HEK293T (cell line): Measurements from ENCODE around the gene SIM1.

Source experiments
- CTCF ChIA-PET: fragments of 350-600 bp; formaldehyde crosslinking; extraction: SDS; loops from one replicate; lab custom pipeline; 2021; ENCODE audit warnings: antibody characterized with exemption, inconsistent platforms; lab: Yijun Ruan, JAX
- POLR2A ChIA-PET: fragments of 350-600 bp; formaldehyde crosslinking; extraction: SDS; loops from one replicate; lab custom pipeline; 2020; ENCODE audit warnings: antibody characterized with exemption, inconsistent platforms; lab: Yijun Ruan, JAX
- DNase-seq: peaks from one replicate; pipeline ENCODE4 v3.0.0; 2012; ENCODE audit warnings: mixed read lengths; ENCODE audit errors: extremely low spot score
- ARNT ChIP-seq: fragments of 450-650 bp; IDR thresholded peaks from 2 replicates; pipeline ENCODE4 v1.6.1; 2017; ENCODE audit warnings: mild to moderate bottlenecking
- BHLHE40 ChIP-seq: fragments of 450-650 bp; IDR thresholded peaks from 2 replicates; pipeline ENCODE4 v1.6.1; 2016; ENCODE audit warnings: mild to moderate bottlenecking, moderate library complexity, borderline replicate concordance
- CTBP1 ChIP-seq: fragments of 450-650 bp; IDR thresholded peaks from 2 replicates; pipeline ENCODE4 v1.6.1; 2016; ENCODE audit warnings: borderline replicate concordance
- ELF4 ChIP-seq: fragments of 450-650 bp; IDR thresholded peaks from 2 replicates; pipeline ENCODE4 v1.6.1; 2017; ENCODE audit warnings: antibody characterized with exemption
- FOXA1 ChIP-seq: fragments of 450-650 bp; IDR thresholded peaks from 2 replicates; pipeline ENCODE4 v1.6.1; 2016; ENCODE audit warnings: mild to moderate bottlenecking
- FOXK2 ChIP-seq: fragments of 450-650 bp; IDR thresholded peaks from 2 replicates; pipeline ENCODE4 v1.6.1; 2016; ENCODE audit warnings: mild to moderate bottlenecking
- FOXM1 ChIP-seq: fragments of 450-650 bp; IDR thresholded peaks from 2 replicates; pipeline ENCODE4 v1.6.1; 2017; ENCODE audit warnings: mild to moderate bottlenecking, borderline replicate concordance
- HDGF ChIP-seq: fragments of 450-650 bp; IDR thresholded peaks from 2 replicates; pipeline ENCODE4 v1.6.1; 2017; ENCODE audit warnings: antibody characterized with exemption, borderline replicate concordance
- L3MBTL2 ChIP-seq: fragments of 450-650 bp; conservative IDR thresholded peaks from 2 replicates; pipeline ENCODE4 v1.6.1; 2016; ENCODE audit warnings: mild to moderate bottlenecking
- LEF1 ChIP-seq: fragments of 450-650 bp; IDR thresholded peaks from 2 replicates; pipeline ENCODE4 v1.6.1; 2017; ENCODE audit warnings: mild to moderate bottlenecking, borderline replicate concordance
- NFRKB ChIP-seq: fragments of 450-650 bp; IDR thresholded peaks from 2 replicates; pipeline ENCODE4 v1.6.1; 2016; ENCODE audit warnings: mild to moderate bottlenecking, moderate library complexity
- PKNOX1 ChIP-seq: fragments of 450-650 bp; IDR thresholded peaks from 2 replicates; pipeline ENCODE4 v1.6.1; 2016
- SP1 ChIP-seq: fragments of 450-650 bp; IDR thresholded peaks from 2 replicates; pipeline ENCODE4 v1.6.1; 2017
- SUZ12 ChIP-seq: fragments of 450-650 bp; IDR thresholded peaks from 2 replicates; pipeline ENCODE4 v1.6.1; 2016; ENCODE audit warnings: mild to moderate bottlenecking
- TARDBP ChIP-seq: fragments of 450-650 bp; IDR thresholded peaks from 2 replicates; pipeline ENCODE4 v1.6.1; 2016
- ZNF384 ChIP-seq: fragments of 450-650 bp; IDR thresholded peaks from 2 replicates; pipeline ENCODE4 v1.6.1; 2016

The SIM1 gene

DNA sequence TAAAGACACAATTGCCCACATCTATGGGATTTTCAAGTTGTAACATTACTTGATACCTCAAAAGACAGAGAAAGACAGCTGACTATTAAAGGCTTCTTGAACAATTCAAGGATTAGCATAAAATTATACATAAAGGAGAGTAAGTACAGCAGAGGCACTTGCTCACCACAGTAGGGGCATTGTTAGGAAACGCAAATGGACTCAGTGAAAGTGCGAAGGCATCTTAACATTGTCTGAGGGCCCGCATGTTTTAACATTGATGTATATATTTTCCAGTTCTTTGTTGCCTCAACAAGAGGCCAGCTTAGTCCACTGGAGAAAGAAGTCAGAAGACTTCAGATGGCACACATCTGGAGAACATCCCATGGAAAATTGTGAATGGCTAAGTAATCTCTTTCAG, 115.4 kb downstream of the SIM1 start:
- ChIA-PET CTCF (interaction anchor here (0.7 kb wide), 1 partner anchor 120 kb away, joined by 3 read pairs; no protein-coding TSS in a partner anchor), POLR2A (no interaction called here)
- DNase-seq: no peak
- no peak for TF ChIP-seq FOXK2
- TF ChIP-seq LEF1: no peak
- no peak for TF ChIP-seq PKNOX1
- TF ChIP-seq FOXA1: no peak

GRCh38 chr6:100347901-100348550, 116.7 kb downstream of the SIM1 start:
- ChIA-PET POLR2A (no interaction called here), CTCF (no interaction called here)
- no peak for TF ChIP-seq ELF4
- TF ChIP-seq NFRKB: no peak
- no peak for TF ChIP-seq HDGF
- TF ChIP-seq ARNT: no peak
- TF ChIP-seq FOXM1: no peak
- no peak for DNase-seq

DNA sequence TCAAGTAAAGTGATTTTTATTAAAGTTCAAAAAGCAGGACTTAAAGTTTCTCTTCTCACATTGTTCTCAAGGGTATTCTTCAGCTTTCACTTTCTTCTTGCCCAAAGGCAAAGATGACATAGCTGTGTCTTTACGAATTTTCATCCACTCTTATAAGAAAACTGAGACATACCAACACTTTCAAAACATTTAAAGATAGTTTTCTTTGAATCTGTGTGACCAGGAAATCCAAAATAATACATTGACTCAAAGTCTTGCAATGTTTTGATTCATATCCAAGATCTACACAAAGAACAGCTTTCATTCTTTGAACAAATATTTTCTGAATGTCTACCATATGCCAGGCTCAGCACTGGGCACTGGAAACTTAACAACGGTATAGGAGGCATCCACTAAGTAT, 117.9 kb downstream of the SIM1 start:
- CTCF ChIA-PET: no interaction called here
- DNase-seq: no peak
- no peak for TF ChIP-seq HDGF
- no peak for TF ChIP-seq PKNOX1
- TF ChIP-seq FOXK2: no peak
- TF ChIP-seq TARDBP: no peak
- TF ChIP-seq SUZ12: no peak
- TF ChIP-seq ARNT: no peak
- no peak for TF ChIP-seq L3MBTL2
- no peak for TF ChIP-seq CTBP1
- POLR2A ChIA-PET: no interaction called here

DNA sequence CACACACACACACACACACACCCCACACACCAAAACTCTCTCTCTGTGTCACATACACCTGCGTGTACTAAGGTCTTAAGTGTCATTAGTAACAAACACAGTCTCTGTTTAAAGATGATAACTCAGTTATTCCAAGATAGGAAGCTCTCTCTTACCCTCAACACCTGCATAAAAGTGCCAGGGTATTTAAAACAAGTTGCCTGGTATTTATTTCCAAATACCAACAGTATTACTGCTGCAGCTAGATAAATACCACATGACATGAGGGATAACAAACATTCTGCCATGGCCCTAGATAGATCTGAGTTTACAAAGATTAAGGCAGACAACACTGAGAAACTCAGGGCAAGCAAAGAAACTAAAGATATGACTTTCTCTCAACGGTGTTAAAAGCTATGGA, 118.5 kb downstream of the SIM1 start:
- ChIA-PET CTCF (no interaction called here), POLR2A (no interaction called here)
- DNase-seq: no peak
- TF ChIP-seq ARNT (no peak), HDGF (no peak), PKNOX1 (no peak), FOXK2 (no peak), FOXA1 (no peak), SP1 (no peak), L3MBTL2 (no peak), ZNF384 (no peak)

DNA sequence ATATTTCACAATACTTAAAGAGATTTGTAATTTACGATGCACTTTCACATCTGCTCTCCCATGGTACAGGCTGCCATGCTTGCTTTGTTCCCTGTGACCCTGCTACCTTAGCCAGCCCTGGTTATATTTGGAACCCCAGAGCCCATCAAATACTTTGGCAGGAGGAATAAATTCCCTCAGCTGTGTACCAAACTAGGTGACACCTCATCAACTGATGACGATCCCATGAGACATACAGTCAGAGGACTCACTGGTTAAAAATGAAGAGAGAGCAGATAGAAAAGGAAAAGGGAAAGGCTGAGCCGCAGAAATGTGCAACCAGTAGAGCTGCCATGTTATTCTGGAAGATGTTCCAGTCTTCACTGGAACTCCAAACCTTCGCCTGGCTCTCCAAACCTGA, 120.0 kb downstream of the SIM1 start:
- ChIA-PET POLR2A (no interaction called here), CTCF (no interaction called here)
- TF ChIP-seq LEF1 (no peak), CTBP1 (no peak)
- DNase-seq: no peak

- POLR2A ChIA-PET: no interaction called here
- TF ChIP-seq ELF4: no peak
- TF ChIP-seq NFRKB: no peak
- TF ChIP-seq SUZ12: no peak
- TF ChIP-seq FOXA1: no peak
- TF ChIP-seq FOXM1: no peak
- TF ChIP-seq L3MBTL2: no peak
- TF ChIP-seq PKNOX1: no peak
- TF ChIP-seq LEF1: no peak
- CTCF ChIA-PET: no interaction called here
- no peak for DNase-seq
Observed at GRCh38 chr6:100344321-100344720, 120.4 kb downstream of the SIM1 start.

DNA sequence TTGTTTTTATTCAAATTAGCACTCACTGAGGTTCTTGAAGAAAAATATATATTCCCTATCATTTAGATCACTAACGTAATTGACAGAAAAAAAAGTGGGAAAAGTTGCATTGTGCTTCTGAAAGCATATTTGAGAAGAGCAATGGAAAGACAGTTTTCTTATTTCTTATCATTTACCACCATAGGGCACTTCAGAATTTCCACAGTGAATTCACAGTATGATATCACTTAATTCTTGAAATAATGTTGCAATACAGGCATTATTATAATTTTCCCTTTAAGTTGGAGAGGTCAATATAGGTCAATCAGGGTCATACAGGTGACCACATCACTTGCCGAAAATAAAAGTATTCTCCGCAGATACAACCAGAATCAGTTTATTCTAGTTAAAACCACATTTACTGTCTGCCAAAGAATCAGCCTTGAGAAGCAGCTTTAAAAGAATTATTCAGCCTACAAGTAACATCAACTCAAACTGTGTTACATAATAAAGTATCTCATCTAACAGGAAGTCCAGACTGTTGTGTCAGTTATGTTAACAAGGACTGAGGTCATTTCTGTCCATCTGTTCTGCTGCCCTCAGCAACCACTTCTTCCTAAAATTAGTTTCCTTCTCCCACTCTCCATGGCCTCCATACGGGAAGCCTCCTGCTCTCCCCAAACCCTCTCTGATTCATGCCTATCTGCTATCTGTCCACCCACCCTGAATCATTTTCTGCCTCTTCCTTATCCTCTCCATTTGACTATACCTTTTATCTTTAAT, 121.2 kb downstream of the SIM1 start:
- POLR2A ChIA-PET: no interaction called here
- no peak for DNase-seq
- CTCF ChIA-PET: interaction anchor here (0.6 kb wide), 1 partner anchor 39 kb away, joined by 3 read pairs; no protein-coding TSS in a partner anchor
- TF ChIP-seq ELF4: no peak
- no peak for TF ChIP-seq TARDBP
- TF ChIP-seq NFRKB: no peak
- TF ChIP-seq LEF1: no peak
- no peak for TF ChIP-seq ZNF384
- TF ChIP-seq PKNOX1: no peak
- TF ChIP-seq BHLHE40: no peak
- no peak for TF ChIP-seq FOXA1
- TF ChIP-seq SP1: no peak
- TF ChIP-seq ARNT: no peak
- no peak for TF ChIP-seq HDGF
- TF ChIP-seq FOXM1: no peak
